Measurements from ENCODE around the gene PDE6C. TPM values are rescaled to one million over a fixed set of nuclear protein-coding genes. Genes with fewer than 3 reads are reported as not detected.

Gene PDE6C
- total and polyA plus RNA-seq, 2 of the 4 experiments (the other 2 are of a cell fraction) = not detected

DNA sequence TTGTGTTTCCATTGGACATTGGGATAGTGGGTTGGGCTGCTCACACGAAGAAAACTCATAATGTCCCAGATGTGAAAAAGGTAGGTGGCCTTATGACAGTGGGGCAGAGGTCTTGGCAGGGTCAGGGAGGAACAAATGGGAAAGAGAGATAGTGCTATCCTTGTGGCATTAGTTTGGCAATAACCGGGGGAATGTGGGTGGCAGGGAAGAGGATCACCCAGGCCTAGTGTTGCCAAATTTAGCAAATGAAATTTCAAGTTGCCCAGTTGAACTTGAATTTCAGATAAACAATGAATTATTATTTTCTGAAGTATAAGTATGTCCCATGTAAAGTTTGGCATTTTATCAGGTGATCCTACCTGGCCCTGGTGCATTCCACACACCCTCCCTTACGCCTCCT is 789 bp downstream of the PDE6C start:
- dilution Hi-C loops (cut with HindIII; ENCODE audit: low sequenced_read_pairs, unreplicated experiment) (no loop called here), in situ Hi-C loops (cut with MboI; ENCODE audit: low sequenced_read_pairs) (no loop called here), intact Hi-C loops (cut with micrococcal nuclease) (no loop called here)
- ChIA-PET CTCF (no interaction called here), POLR2A (ENCODE audit: unreplicated experiment) (no interaction called here)
- Histone ChIP-seq H3K27ac (ENCODE audit: insufficient read depth, low read length) (no peak overlapping the region), H2AFZ (replicated peaks; ENCODE audit: low read length, poor library complexity) (no peak overlapping the region), H3K4me1 (ENCODE audit: control insufficient read depth, insufficient read depth, low read length) (no peaks in the 10 kb centered on the region), H3K4me2 (ENCODE audit: low read depth, low read length) (no peak overlapping the region), H2BK15ac (ENCODE audit: low read depth, low read length) (no peak overlapping the region), H3K18ac (ENCODE audit: low read depth, low read length) (no peak overlapping the region), H2BK20ac (ENCODE audit: low read depth, low read length) (no peak overlapping the region), H2AK5ac (ENCODE audit: low read depth, low read length) (no peak overlapping the region), H3K56ac (ENCODE audit: extremely low read depth, insufficient read depth, low read length) (no peak overlapping the region), H2AK9ac (replicated peaks; ENCODE audit: low read depth, low read length, poor library complexity) (no peak overlapping the region), H3K36me3 (ENCODE audit: control insufficient read depth, insufficient read depth, low read length) (no peaks in the 10 kb centered on the region), H3K4me3 (ENCODE audit: insufficient read depth, low read depth, low read length) (no peak overlapping the region), H3K23ac (ENCODE audit: low read depth, low read length) (no peak overlapping the region), H2BK120ac (ENCODE audit: low read depth, low read length) (no peak overlapping the region), H3K9me1 (ENCODE audit: insufficient read depth, low read length) (no peaks in the 10 kb centered on the region), H4K20me1 (ENCODE audit: insufficient read depth, low read length) (no peaks in the 10 kb centered on the region), H2BK5ac (ENCODE audit: low read depth, low read length, poor library complexity, severe bottlenecking) (no peak overlapping the region), H4K91ac (ENCODE audit: insufficient read depth, low read depth, low read length) (no peak overlapping the region), H3K9me3 (ENCODE audit: control insufficient read depth, insufficient read depth, low read length) (no peaks in the 10 kb centered on the region), H3K27me3 (ENCODE audit: control insufficient read depth, insufficient read depth, low read length) (peaks cover 15% of the 10 kb centered on the region), H3K4ac (ENCODE audit: low read depth, low read length) (no peak overlapping the region), H3K79me1 (ENCODE audit: low read depth in 1 of 2, low read length in 2 of 2) (no peaks in the 10 kb centered on the region), H4K5ac (ENCODE audit: low read depth, low read length) (no peak overlapping the region), H4K8ac (ENCODE audit: low read depth in 2 of 2, low read length in 2 of 2) (no peak overlapping the region), H3K14ac (replicated peaks; ENCODE audit: low read depth, low read length) (no peak overlapping the region), H3K9ac (ENCODE audit: low read depth, low read length) (no peak overlapping the region)
- 17% methylated on average over 1 of the region's 3 CpGs; no CpG with 5 or more reads in 1 of the 2 experiments for WGBS, 2 experiments (ENCODE audit: extremely low coverage in 2 of 2, insufficient read length in 1 of 2)
- TF ChIP-seq FOS (IDR thresholded peaks at IDR 0.05; ENCODE audit: low read depth, low read length) (no peak), CEBPB (IDR thresholded peaks at IDR 0.05; ENCODE audit: low read depth, low read length) (no peak), RFX5 (IDR thresholded peaks at IDR 0.05; ENCODE audit: low read depth, low read length) (no peak), MXI1 (IDR thresholded peaks at IDR 0.05; ENCODE audit: borderline replicate concordance, low read depth, low read length) (no peak), BHLHE40 (IDR thresholded peaks at IDR 0.05; ENCODE audit: low read depth, low read length) (no peak), MAZ (IDR thresholded peaks at IDR 0.05; ENCODE audit: borderline replicate concordance, low read depth, low read length) (no peak), RCOR1 (IDR thresholded peaks at IDR 0.05; ENCODE audit: insufficient replicate concordance, low read length) (no peak), CHD1 (IDR thresholded peaks at IDR 0.05; ENCODE audit: low read depth, low read length) (no peak)
- TF ChIP-seq, protein P1, sequence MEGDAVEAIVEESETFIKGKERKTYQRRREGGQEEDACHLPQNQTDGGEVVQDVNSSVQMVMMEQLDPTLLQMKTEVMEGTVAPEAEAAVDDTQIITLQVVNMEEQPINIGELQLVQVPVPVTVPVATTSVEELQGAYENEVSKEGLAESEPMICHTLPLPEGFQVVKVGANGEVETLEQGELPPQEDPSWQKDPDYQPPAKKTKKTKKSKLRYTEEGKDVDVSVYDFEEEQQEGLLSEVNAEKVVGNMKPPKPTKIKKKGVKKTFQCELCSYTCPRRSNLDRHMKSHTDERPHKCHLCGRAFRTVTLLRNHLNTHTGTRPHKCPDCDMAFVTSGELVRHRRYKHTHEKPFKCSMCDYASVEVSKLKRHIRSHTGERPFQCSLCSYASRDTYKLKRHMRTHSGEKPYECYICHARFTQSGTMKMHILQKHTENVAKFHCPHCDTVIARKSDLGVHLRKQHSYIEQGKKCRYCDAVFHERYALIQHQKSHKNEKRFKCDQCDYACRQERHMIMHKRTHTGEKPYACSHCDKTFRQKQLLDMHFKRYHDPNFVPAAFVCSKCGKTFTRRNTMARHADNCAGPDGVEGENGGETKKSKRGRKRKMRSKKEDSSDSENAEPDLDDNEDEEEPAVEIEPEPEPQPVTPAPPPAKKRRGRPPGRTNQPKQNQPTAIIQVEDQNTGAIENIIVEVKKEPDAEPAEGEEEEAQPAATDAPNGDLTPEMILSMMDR (conservative IDR thresholded peaks at IDR 0.05; ENCODE audit: low read depth, low read length) = no peak
- TF ChIP-seq, protein P2, sequence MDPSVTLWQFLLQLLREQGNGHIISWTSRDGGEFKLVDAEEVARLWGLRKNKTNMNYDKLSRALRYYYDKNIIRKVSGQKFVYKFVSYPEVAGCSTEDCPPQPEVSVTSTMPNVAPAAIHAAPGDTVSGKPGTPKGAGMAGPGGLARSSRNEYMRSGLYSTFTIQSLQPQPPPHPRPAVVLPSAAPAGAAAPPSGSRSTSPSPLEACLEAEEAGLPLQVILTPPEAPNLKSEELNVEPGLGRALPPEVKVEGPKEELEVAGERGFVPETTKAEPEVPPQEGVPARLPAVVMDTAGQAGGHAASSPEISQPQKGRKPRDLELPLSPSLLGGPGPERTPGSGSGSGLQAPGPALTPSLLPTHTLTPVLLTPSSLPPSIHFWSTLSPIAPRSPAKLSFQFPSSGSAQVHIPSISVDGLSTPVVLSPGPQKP (IDR thresholded peaks at IDR 0.05; ENCODE audit: borderline replicate concordance, low read depth, low read length) = no peak
- BruUV-seq (replicated peaks) = no TSS peak
- DNase-seq (no peak), ATAC-seq (ENCODE audit: low read depth) (no peak)
